ENCODE data around the gene MDP1.
"Not testable (repeated sequence)": the region's sequence is repeated elsewhere in the genome, so short reads cannot be mapped to it uniquely, and the experiment has no call there.

Gene MDP1

DNA sequence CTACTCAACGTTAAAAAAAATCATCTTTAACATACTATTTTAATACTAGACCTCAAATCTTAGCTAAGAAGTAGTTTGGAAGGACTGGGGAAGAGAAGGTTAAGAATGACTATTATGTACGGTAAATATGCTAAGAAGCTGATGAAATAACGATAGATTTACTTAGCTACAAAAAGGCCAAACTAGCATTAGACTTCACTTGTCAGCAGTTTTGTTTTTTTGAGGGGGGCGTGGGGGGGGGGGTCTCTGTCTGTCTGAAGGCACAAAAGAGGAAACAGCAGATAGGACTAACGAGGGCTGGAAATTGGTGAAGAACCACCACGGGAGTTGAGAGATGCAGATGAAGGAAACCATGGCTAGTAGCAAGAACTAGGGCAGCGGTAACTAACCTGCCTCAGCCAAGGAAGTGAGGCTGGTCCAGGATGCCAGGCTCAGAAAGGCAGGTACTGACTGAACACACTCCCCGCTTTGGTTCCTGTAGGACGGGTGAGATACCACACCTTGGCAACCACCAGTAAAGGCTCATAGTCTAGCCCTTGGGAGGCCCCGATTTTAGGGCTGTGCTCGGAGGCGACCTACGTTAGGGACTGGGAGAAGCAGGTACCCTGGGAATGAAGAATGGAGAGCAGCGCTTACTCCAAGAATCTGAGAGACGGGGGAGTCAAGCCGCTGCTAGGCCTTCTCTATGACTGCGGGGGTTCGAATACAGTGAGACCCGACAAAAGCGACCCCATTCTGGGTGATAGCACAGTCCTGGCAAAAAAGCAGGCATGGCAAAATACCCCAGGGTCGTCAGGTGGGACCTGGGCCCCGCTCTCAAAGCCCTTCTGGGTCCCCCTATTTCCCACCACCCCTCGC, 15.6 kb upstream of the MDP1 start:
- DNase-seq (ENCODE audit: low read depth in 3 of 3) = no peak

DNA sequence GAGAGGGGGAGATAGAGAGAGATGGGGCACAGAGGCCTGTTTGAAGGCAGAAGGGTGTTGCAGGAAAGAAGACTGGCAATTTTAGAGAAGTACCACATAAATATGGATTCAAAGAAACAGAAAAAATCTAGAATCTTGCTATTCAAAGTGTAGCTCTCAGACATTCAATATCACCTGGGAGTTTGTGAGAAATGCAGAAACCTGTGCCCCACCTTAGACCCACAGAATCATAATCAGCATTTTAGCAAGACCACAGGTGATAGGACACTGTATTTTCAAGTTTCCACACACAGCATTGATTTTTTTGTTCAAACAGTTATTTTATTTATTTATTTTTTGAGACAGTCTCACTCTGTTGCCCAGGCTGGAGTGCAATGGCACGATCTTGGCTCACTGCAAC, 13.0 kb upstream of the MDP1 start:
- DNase-seq (ENCODE audit: low read depth in 3 of 3) = no peak

DNA sequence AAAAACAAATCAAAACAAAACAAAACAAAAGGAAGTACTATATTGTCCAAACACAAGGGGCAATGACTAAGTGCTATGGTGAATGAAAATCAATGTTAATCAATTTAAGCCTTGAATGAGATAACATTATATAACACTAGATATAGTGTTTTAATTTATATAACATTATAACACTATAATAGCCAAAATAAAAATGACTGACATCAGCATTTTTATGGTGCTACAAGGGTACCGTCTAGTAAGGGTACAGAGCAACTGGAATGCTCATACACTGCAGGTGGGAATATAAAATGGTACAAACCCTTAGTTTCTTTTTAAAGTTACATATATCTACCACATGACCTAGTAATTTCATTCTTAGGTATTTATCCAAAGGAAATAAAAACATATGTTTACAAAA, 10.6 kb upstream of the MDP1 start:
- no peak for DNase-seq (ENCODE audit: low read depth in 3 of 3)

DNA sequence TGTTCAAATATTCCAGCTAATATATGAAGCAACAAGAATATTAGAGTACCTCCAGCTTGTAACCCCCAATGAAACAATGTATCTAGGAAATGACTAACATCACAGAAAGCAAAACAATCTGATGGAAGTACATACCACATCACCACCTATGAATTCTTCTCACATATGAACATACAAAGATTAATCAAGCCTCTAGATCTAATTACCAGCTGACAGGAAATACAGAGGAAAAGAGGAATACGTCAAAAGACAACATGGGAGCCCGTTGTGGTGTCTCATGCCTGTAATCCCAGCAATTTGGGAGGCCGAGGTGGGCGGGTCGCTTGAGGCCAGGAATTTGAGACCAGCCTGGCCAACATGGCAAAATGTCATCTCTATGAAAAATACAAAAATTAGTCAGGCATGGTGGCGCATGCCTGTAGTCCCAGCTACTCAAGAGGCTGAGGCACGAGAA, 8.8 kb upstream of the MDP1 start:
- no peak for DNase-seq (ENCODE audit: low read depth in 3 of 3)

DNA sequence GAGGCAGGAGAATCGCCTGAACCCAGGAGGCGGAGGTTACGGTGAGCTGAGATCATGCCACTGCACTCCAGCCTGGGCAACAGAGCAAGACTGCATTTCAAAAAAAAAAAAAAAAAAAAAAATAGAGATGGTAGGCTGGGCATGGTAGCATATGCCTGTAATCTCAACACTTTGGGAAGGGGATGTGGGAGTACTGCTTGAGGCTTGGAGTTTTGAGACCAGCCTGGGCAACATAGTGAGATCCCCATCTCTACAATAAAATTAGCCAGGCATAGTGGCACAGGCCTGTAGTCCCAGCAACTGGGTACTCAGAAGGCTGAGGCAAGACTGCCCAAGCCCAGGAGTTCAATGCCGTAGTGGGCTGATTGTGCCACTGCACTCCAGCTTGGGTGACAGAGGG, 7.1 kb upstream of the MDP1 start:
- DNase-seq (ENCODE audit: low read depth in 3 of 3) = not testable (repeated sequence)

DNA sequence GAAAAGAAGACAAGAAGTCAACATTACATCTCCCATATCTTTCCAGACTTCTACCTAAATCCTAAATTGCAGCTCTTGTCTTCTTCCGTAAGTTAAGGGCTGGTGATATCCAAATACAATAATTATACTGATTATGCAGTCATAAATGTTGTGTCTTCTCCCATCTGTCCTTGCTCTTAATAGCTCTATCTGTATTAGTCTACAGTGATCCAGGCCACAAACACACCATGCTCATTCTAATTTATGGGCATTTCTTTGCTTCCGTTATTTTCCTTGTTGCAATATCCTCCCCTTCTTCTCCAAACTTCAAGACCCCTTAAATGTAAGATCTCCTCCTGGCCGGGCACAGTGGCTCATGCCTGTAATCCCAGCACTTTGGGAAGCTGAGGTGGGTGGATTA, 3.7 kb upstream of the MDP1 start:
- no peak for DNase-seq (ENCODE audit: low read depth in 3 of 3)

DNA sequence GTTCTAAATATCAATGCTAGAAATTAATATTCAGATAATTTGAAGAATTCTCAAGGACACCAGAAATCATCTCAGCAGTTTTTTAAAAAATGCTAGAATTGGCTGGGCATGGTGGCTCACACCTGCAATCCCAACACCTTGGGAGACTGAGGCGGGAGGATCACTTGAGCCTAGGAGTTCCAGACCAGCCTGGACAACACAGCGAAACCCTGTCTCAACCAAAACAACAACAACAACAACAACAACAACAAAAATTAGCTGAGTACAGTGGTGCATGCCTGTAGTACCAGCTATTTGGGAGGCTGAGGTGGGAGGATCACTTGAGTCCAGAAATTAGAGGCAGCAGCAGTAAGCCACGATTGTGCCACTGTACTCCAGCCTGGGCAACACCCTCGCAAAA, 3.2 kb upstream of the MDP1 start:
- DNase-seq (ENCODE audit: low read depth in 3 of 3) = no peak

DNA sequence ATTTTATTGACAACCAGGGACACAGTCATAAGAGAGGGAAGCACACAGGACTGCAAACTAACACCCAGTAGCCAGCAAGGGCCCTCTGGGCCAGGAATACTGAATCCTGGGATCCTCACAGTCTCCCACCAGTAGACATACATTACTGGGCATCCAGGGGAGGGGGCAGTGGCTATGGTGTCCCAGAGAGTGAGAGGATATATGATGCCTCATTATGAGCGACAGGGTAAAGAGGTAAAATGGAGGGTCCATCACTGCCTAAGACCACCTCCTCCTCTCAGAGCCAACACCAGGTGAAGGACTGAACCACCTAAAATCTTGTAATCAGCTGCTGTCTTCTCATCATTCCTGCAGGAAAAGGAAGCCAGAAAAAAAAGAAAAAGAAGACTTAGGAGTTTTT, 1.0 kb upstream of the MDP1 start:
- not testable (repeated sequence) for DNase-seq (ENCODE audit: low read depth in 3 of 3)

DNA sequence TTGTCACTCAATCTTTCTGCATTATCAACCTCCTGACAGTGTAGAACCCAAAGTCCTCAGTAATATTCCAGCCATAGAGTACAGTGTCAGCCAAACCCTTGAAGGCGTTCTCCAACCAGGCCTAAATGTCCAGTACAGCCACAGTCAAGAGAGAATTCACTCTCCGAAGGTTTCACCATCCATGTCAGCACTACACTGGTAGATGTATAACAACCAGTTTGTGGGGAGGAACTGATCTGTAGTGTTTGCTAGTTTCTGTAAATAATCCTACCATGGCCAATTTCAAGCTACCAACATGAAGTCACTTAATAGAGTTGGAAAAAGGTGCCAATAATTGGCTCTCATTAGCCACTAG, 456 bp upstream of the MDP1 start:
- no peak for DNase-seq (ENCODE audit: low read depth in 3 of 3)

DNA sequence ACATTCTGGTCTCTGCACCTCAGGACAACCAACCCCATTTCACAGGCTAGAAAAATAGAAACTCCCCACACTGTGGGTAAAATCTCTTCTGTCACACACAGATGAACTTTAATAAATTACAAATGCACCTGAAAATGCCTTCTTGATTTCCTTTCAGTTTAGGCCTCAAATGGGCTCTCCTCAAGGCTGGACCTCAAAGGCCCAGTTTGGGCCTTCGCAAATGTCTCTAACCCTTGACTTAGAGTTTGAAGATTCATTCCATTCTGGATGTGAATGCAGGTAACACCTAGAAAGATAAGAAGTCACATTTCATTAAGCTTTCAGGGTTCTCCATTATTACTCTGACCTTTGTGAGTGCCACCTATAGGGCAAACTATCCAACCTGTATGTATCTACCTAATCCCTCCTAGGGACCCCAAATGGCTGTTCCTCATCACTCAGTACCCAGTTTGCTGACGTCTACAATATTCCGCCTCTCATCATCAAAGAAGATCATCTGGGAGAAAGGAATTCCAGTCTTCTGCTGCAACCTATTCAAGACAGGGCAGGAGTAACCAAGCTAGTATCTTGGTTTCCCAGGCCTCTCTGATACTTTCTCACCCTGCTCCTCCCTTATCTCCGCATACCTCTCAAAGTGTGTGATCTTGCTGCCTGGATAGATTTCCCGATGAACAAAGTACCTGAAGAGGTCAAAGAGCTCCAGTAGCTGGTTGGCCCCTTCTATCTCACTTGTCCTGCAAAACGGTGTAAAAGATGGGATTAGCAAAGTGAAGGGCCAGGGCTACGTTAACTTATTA, 1.8 kb downstream of the MDP1 start:
- DNase-seq (ENCODE audit: low read depth in 3 of 3) = no peak

DNA sequence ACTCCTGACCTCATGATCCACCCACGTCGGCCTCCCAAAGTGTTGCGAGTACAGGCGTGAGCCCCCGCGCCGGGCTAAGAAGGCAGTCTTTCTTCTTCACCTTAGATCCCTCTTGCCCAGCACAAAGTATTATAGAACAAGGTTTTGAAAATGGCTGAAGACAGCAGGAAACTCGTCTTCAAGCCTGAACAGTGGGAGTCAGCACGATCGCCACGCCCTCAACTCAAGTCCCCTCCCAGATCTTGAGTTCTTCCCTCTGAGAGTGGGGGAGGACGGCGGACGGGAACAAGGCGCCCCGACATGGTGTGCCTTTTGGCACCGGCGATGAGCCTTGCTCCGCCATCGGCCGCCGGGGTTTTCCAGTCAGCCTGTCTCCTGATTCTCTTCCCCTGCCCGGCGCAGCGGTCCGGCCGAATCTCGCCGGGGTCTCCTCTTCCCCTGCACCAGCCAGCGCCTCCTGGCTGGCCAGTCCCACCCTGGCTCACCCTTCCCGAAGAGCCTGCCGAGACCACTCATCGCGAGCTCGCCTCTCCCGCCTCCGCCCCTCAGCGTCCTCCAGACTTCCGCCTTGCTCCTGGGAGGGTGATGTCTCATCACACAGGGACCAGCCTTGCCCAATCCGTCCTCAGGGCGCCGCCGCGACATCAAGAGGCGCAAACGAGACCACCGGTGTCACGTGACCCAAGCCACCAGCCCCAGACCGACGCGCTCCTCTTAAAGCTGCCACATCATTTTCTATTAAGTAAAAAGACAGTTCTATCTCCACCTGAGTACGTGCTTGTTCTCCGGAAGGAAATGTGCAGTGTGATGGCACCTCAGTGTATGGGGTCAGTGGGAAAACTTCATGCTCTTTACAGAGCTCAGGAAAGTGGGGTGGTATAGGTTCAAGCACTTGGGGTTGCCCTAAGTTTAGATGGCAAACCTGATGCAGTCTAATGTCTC, 2.7 kb downstream of the MDP1 start, which contains the start of gene CHMP4A:
Gene CHMP4A (minus strand): TSS at position 565 of the 942 bp plus-strand sequence. CDS start 49 bp downstream, at position 516.
- peak; percentile 92 to 96 (median 96) for DNase-seq (ENCODE audit: low read depth in 3 of 3)

DNA sequence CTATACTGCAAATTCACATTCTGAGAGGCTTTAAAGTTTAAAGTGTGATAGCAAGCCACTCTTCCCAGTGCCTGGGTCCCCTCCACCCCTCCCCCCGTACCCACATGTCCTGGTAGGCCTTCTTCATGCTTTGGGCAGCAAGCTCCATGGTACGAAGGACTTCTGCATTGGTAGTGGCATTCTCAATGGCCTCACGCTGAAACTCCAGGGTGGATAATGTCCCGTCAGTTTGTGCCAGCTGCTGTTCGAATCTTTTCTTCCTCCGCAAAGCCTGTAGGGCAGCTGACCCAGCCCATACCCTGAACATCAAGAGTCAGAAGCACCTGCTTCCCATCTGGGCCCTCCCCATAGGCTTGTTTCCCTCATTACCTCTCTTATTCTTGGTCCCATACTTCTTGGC, 4.6 kb downstream of the MDP1 start:
- no peak for DNase-seq (ENCODE audit: low read depth in 3 of 3)

DNA sequence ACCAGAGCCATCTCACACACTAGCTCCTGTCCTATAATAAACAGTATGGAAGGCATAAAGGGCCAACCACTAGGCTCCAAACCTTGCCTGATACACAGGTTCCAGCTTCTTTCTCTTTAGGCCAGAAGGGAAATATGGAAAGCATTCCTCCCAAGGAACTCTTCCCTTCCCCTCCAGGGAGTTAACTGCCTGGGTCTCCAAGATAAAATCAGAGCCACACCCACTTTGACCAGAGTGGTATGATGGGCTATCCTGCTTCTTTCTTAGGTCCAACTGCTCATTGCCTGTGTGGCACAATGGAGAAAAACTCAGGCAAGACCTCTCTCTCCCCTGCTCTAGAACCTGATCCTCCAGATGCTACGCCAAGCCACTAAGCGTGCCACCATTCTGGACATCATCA, 8.2 kb downstream of the MDP1 start:
- DNase-seq (ENCODE audit: low read depth in 3 of 3) = no peak

DNA sequence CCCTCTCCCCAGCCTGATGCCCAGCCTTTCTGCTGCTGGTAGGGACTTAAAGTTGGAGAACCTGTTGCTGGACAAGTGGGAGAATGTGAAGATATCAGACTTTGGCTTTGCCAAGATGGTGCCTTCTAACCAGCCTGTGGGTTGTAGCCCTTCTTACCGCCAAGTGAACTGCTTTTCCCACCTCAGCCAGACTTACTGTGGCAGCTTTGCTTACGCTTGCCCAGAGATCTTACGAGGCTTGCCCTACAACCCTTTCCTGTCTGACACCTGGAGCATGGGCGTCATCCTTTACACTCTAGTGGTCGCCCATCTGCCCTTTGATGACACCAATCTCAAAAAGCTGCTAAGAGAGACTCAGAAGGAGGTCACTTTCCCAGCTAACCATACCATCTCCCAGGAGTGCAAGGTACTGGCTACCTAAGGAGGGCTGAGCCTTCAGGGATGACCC, 8.7 kb downstream of the MDP1 start:
- DNase-seq (ENCODE audit: low read depth in 3 of 3) = no peak

DNA sequence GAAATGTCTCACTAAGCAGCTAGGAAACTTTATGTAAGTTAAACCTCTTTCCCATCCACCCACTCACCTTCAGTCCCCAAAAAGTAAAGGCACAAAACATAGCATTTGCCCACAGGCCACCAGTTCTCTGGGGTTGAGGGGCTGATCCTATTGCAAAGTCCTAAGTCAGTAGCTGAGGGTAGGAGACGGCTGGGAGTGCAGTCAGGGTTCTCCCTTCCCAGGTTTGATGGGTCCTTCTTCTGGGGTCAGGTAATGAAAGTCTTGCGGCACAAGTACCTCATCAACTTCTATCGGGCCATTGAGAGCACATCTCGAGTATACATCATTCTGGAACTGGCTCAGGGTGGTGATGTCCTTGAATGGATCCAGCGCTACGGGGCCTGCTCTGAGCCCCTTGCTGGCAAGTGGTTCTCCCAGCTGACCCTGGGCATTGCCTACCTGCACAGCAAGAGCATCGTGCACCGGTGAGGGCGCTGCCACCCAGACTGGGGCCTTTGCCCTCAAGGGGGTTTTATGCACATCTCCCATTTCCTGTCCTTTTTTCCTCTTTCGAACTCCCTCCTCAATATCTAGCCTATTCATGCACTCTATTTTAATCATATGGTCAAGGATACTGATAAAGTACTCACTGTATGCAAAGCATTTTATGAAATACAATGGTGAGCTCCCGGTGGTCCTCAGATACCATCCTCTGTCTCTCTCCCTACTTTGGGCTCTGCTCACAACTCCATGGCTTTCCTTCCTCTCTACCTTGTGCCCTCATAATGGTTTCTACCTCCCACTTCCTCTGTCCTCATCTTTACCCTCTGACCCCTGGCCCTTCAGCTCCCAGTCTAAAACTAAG, 9.4 kb downstream of the MDP1 start:
- no peak for DNase-seq (ENCODE audit: low read depth in 3 of 3)

DNA sequence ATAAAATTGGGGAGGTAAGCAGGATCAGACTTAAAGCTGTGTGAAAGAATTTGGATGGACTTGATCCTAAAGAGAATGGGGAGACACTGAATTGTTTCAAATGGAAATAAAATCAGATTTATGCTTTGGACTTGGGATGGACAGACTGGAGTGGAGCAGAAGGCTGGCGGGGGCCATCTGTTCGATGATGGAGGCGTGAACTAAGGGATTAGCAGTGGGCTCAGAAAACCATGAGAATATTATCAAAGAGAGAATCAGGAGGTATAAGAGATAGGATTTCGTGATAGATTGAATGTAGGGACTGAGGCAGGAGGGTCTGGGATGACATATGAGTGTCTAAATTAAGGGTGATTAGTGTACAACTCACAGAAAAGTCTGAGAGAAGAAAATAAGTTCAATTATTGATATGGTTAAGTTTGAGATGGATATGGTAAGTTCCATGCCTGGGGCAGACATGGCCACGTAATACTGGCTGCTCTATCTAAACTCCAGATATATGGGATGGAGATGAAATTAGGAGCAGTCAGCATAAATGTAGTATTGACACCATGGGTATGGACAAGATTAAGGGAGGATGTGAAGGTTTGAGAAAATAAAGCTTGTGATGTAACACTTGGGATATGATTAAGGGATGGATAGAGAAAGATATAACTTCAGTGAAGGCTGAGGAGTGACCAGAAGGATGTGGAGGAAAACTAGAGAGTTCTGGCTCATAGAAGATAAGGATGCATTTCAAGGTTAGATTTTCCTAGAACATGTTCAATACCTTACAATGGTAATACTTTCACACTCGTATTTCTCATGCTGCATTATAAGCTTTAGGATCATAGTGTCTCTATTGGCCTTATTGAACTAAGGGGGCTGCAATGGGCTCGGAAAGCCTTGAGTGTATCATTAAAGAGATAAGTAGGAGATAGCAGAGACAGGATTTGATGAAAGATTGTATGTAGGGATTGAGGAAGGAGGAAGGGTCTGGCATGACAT, 11.4 kb downstream of the MDP1 start:
- no peak for DNase-seq (ENCODE audit: low read depth in 3 of 3)

DNA sequence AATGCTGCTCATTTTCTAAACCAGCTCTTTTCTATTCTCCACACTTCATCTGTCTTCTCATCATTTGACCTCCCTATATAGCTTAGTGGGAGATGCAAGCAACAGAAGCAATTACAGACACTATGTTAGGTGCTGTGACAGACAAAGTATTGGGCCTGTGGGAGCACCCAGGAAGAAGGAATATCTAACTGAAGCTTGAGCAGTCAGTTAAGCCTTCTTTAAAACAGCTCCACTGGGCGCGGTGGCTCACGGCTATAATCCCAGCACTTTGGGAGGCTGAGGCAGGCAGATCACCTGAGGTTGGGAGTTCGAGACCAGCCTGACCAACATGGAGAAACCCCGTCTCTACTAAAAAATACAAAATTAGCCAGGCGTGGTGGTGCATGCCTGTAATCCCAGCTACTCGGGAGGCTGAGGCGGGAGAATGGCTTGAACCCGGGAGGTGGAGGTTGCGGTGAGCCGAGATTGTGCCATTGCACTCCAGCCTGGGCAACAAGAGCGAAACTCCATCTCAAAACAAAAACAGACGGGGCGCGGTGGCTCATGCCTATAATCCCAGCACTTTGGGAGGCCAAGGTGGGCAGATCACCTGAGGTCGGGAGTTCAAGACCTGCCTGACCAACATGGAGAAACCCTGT, 12.5 kb downstream of the MDP1 start:
- not testable (repeated sequence) for DNase-seq (ENCODE audit: low read depth in 3 of 3)

DNA sequence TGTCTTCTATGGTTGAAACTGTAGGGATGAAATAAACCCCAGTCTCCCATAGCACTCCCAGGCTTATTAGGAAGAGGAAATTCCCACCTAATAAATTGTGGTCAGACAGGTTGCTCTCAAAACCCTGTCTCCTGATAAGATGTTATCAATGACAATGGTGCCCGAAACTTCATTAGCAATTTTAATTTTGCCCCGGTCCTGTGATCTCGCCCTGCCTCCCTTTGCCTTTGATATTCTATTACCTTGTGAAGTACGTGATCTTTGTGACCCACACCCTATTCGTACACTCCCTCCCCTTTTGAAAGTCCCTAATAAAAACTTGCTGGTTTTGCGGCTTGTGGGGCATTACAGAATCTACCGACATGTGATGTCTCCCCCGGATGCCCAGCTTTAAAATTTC, 13.3 kb downstream of the MDP1 start:
- not testable (repeated sequence) for DNase-seq (ENCODE audit: low read depth in 3 of 3)
